HEK293 (cell line): Measurements from ENCODE around the gene UGT1A10.

Source experiments
- CTCF ChIA-PET: fragments of 350-600 bp; formaldehyde crosslinking; extraction: SDS; loops from one replicate; lab custom pipeline; 2021; ENCODE audit warnings: antibody characterized with exemption; lab: Yijun Ruan, JAX
- POLR2A ChIA-PET: fragments of 300-600 bp; formaldehyde crosslinking; extraction: SDS; loops from one replicate; lab custom pipeline; 2020; ENCODE audit warnings: antibody characterized with exemption, inconsistent platforms; lab: Yijun Ruan, JAX
- H3K27ac ChIP-seq: fragments of 200-500 bp; sonication (Bioruptor generic); 2 replicates; pipeline ENCODE4 v1.5.1; 2014; ENCODE audit warnings: low read depth, low read length, control low read depth, inconsistent platforms; ENCODE audit errors: extremely low read depth
- H3K36me3 ChIP-seq, 2 experiments: fragments of 200-500 bp in 1 of 2; sonication (Bioruptor generic) in 1 of 2; 1 replicate in 1 of 2; 2 replicates in 1 of 2; pipeline ENCODE4 v1.5.1; 2014 to 2017; ENCODE audit warnings: inconsistent platforms in 2 of 2, low read length in 2 of 2; ENCODE audit not compliant: control insufficient read depth in 2 of 2, insufficient read depth in 1 of 2
- H3K4me1 ChIP-seq: fragments of 200-500 bp; sonication (Bioruptor generic); 2 replicates; pipeline ENCODE4 v1.5.1; 2014; ENCODE audit warnings: mild to moderate bottlenecking, low read length, inconsistent platforms; ENCODE audit not compliant: control insufficient read depth, insufficient read depth
- H3K4me3 ChIP-seq: 2 replicates; pipeline ENCODE4 v1.5.1; 2011; ENCODE audit warnings: low read depth, mild to moderate bottlenecking, control low read depth, low read length, moderate library complexity
- H3K9me3 ChIP-seq: fragments of 200-500 bp; sonication (Bioruptor generic); 2 replicates; pipeline ENCODE4 v1.5.1; 2014; ENCODE audit warnings: low read depth, low read length, inconsistent platforms; ENCODE audit not compliant: control insufficient read depth, insufficient read depth
- BCL11A ChIP-seq: fragments of 450-650 bp; formaldehyde crosslinking; IDR thresholded peaks from 2 replicates; pipeline ENCODE4 v1.5.1; 2016; ENCODE audit warnings: low read depth, missing biosample characterization, missing genetic modification characterization
- TRIM28 ChIP-seq: IDR thresholded peaks from 2 replicates; pipeline ENCODE4 v1.6.1; 2011; ENCODE audit warnings: low read length, control low read depth, borderline replicate concordance
- YY2 ChIP-seq: fragments of 450-650 bp; formaldehyde crosslinking; IDR thresholded peaks from 2 replicates; pipeline ENCODE4 v1.5.1; 2016; ENCODE audit warnings: missing biosample characterization, missing genetic modification characterization
- ZBTB20 ChIP-seq: fragments of 450-650 bp; formaldehyde crosslinking; IDR thresholded peaks from 2 replicates; pipeline ENCODE4 v1.5.1; 2016; ENCODE audit warnings: missing biosample characterization, missing genetic modification characterization
- ZBTB7A ChIP-seq: fragments of 450-650 bp; formaldehyde crosslinking; IDR thresholded peaks from 2 replicates; pipeline ENCODE4 v1.5.1; 2016; ENCODE audit warnings: low read depth, missing biosample characterization, missing genetic modification characterization
- ZFHX2 ChIP-seq: fragments of 450-650 bp; formaldehyde crosslinking; conservative IDR thresholded peaks from 2 replicates; pipeline ENCODE4 v1.5.1; 2016; ENCODE audit warnings: missing biosample characterization, missing genetic modification characterization
- ZNF169 ChIP-seq: fragments of 450-650 bp; formaldehyde crosslinking; IDR thresholded peaks from 2 replicates; pipeline ENCODE4 v1.5.1; 2016; ENCODE audit warnings: missing biosample characterization, missing genetic modification characterization
- ZNF354C ChIP-seq: fragments of 450-650 bp; formaldehyde crosslinking; IDR thresholded peaks from 2 replicates; pipeline ENCODE4 v1.5.1; 2016; ENCODE audit warnings: missing biosample characterization, missing genetic modification characterization, low read depth, borderline replicate concordance
- ZNF558 ChIP-seq: fragments of 450-650 bp; formaldehyde crosslinking; IDR thresholded peaks from 2 replicates; pipeline ENCODE4 v1.5.1; 2016; ENCODE audit warnings: missing biosample characterization, missing genetic modification characterization
- ZNF560 ChIP-seq: fragments of 450-650 bp; formaldehyde crosslinking; IDR thresholded peaks from 2 replicates; pipeline ENCODE4 v1.5.1; 2017; ENCODE audit warnings: missing biosample characterization, missing genetic modification characterization, borderline replicate concordance
- ZNF561 ChIP-seq: fragments of 450-650 bp; IDR thresholded peaks from 2 replicates; pipeline ENCODE4 v1.5.1; 2018; ENCODE audit warnings: missing biosample characterization, missing genetic modification characterization, borderline replicate concordance
- ZNF660 ChIP-seq: fragments of 450-650 bp; IDR thresholded peaks from 2 replicates; pipeline ENCODE4 v1.5.1; 2018; ENCODE audit warnings: missing biosample characterization, mild to moderate bottlenecking, missing genetic modification characterization
- ZSCAN16 ChIP-seq: fragments of 450-650 bp; formaldehyde crosslinking; IDR thresholded peaks from 2 replicates; pipeline ENCODE4 v1.5.1; 2016; ENCODE audit warnings: missing biosample characterization, missing genetic modification characterization
- ZXDB ChIP-seq: fragments of 450-650 bp; formaldehyde crosslinking; IDR thresholded peaks from 2 replicates; pipeline ENCODE4 v1.5.1; 2016; ENCODE audit warnings: missing biosample characterization, missing genetic modification characterization
- TF ChIP-seq, protein P1 (sequence below): fragments of 450-650 bp; formaldehyde crosslinking; IDR thresholded peaks from 2 replicates; pipeline ENCODE4 v1.5.1; 2016; ENCODE audit warnings: missing biosample characterization, missing genetic modification characterization
- TF ChIP-seq, protein P2 (sequence below): fragments of 450-650 bp; formaldehyde crosslinking; IDR thresholded peaks from 2 replicates; pipeline ENCODE4 v1.5.1; 2016; ENCODE audit warnings: missing biosample characterization, missing genetic modification characterization, borderline replicate concordance
- TF ChIP-seq, protein P3 (sequence below): fragments of 450-650 bp; formaldehyde crosslinking; IDR thresholded peaks from 2 replicates; pipeline ENCODE4 v1.5.1; 2017; ENCODE audit warnings: missing biosample characterization, missing genetic modification characterization
- TF ChIP-seq, protein P4 (sequence below): fragments of 450-650 bp; formaldehyde crosslinking; IDR thresholded peaks from 2 replicates; pipeline ENCODE4 v1.5.1; 2016; ENCODE audit warnings: missing biosample characterization, missing genetic modification characterization, low read depth
- TF ChIP-seq, protein P5 (sequence below): IDR thresholded peaks from 2 replicates; pipeline ENCODE4 v1.6.1; 2011; ENCODE audit warnings: mild to moderate bottlenecking, low read depth, low read length, borderline replicate concordance
- TF ChIP-seq, protein P6 (sequence below): fragments of 450-650 bp; formaldehyde crosslinking; IDR thresholded peaks from 2 replicates; pipeline ENCODE4 v1.5.1; 2016; ENCODE audit warnings: missing biosample characterization, missing genetic modification characterization

The UGT1A10 gene

DNA sequence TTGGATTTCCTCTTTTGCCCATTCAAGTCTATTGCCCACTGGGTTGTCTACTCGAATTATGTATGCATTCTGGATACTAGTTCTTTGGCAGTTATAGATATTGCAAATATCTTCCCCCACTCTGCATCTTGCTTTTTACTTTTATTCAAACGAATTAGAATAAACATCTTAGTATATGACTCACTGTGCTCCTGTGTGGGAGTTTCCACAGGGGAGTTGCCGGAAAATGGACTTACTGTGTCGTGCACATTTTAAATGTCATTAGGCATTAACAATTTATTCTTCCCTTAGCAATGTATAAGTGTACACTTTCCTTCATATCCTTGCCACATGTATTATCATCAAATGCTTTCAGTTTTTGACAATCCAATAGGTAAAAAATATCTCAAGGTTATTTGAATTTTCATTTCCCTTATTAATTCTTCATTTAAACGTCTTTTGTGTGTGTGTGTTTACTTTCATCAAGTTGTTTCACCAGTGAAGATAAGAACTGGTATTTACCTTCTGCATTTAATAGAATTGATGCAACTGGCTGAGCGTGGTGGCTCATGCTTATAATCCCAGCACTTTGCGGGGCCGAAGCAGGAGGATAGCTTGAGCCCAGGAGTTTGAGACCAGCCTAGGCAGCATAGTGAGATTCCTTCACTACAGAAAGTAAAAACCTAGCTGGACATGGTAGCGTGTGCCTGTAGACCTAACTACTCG is 71.8 kb downstream of the UGT1A10 start:
- no peaks in the 10 kb centered on the region for H3K9me3 ChIP-seq
- CTCF ChIA-PET = interaction anchor here (0.7 to 1.0 kb wide), 2 partner anchors 155 to 442 kb away, joined by 3 read pairs; no protein-coding TSS in a partner anchor

DNA sequence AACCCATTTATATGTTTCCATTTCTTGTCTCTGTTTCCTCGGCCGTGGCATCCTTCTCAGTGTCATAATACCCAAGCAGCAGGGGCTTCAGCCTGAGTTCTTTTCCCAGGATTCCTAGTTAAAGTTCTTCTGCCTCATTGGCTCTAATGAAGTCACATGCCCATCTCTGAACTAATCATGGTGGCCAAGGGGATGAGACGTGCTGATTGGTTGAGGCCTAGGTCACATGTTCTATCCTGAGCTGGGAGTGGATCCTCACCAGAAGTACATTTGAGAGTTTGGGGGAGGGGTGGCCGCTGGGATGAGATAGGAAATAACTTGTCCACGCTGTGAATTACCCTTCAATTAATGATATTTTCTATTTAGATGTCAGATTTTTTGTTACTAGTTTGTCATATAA is 72.7 kb downstream of the UGT1A10 start:
- H3K4me3 ChIP-seq = no peak overlapping the region
- POLR2A ChIA-PET = no interaction called here
- no peaks in the 10 kb centered on the region for H3K36me3 ChIP-seq
- TF ChIP-seq ZNF169 (tag by site-specific recombination) = no peak
- no peak for TF ChIP-seq ZBTB7A (tag by site-specific recombination)
- TF ChIP-seq BCL11A (tag by site-specific recombination) = no peak
- TF ChIP-seq, protein P1, sequence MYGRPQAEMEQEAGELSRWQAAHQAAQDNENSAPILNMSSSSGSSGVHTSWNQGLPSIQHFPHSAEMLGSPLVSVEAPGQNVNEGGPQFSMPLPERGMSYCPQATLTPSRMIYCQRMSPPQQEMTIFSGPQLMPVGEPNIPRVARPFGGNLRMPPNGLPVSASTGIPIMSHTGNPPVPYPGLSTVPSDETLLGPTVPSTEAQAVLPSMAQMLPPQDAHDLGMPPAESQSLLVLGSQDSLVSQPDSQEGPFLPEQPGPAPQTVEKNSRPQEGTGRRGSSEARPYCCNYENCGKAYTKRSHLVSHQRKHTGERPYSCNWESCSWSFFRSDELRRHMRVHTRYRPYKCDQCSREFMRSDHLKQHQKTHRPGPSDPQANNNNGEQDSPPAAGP (tag by site-specific recombination) = no peak
- no peak for TF ChIP-seq ZFHX2 (tag by site-specific recombination)
- CTCF ChIA-PET = interaction anchor here (1.0 kb wide), 1 partner anchor 156 kb away, joined by 3 read pairs; no protein-coding TSS in a partner anchor
- no peaks in the 10 kb centered on the region for H3K4me1 ChIP-seq
- no peak overlapping the region for H3K27ac ChIP-seq
- H3K9me3 ChIP-seq = no peaks in the 10 kb centered on the region

More for the DNA sequence above, 71.8 kb downstream of the UGT1A10 start:
- Histone ChIP-seq H3K4me3 (no peak overlapping the region), H3K27ac (no peak overlapping the region), H3K36me3 (no peaks in the 10 kb centered on the region), H3K4me1 (no peaks in the 10 kb centered on the region)
- TF ChIP-seq, protein P2, sequence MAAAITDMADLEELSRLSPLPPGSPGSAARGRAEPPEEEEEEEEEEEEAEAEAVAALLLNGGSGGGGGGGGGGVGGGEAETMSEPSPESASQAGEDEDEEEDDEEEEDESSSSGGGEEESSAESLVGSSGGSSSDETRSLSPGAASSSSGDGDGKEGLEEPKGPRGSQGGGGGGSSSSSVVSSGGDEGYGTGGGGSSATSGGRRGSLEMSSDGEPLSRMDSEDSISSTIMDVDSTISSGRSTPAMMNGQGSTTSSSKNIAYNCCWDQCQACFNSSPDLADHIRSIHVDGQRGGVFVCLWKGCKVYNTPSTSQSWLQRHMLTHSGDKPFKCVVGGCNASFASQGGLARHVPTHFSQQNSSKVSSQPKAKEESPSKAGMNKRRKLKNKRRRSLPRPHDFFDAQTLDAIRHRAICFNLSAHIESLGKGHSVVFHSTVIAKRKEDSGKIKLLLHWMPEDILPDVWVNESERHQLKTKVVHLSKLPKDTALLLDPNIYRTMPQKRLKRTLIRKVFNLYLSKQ = no peak
- no peak for TF ChIP-seq YY2 (tag by site-specific recombination)
- TF ChIP-seq ZXDB (tag by site-specific recombination) = no peak
- TF ChIP-seq, protein P3, sequence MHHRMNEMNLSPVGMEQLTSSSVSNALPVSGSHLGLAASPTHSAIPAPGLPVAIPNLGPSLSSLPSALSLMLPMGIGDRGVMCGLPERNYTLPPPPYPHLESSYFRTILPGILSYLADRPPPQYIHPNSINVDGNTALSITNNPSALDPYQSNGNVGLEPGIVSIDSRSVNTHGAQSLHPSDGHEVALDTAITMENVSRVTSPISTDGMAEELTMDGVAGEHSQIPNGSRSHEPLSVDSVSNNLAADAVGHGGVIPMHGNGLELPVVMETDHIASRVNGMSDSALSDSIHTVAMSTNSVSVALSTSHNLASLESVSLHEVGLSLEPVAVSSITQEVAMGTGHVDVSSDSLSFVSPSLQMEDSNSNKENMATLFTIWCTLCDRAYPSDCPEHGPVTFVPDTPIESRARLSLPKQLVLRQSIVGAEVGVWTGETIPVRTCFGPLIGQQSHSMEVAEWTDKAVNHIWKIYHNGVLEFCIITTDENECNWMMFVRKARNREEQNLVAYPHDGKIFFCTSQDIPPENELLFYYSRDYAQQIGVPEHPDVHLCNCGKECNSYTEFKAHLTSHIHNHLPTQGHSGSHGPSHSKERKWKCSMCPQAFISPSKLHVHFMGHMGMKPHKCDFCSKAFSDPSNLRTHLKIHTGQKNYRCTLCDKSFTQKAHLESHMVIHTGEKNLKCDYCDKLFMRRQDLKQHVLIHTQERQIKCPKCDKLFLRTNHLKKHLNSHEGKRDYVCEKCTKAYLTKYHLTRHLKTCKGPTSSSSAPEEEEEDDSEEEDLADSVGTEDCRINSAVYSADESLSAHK = no peak
- TF ChIP-seq ZSCAN16 (tag by site-specific recombination) = no peak
- TF ChIP-seq, protein P4, sequence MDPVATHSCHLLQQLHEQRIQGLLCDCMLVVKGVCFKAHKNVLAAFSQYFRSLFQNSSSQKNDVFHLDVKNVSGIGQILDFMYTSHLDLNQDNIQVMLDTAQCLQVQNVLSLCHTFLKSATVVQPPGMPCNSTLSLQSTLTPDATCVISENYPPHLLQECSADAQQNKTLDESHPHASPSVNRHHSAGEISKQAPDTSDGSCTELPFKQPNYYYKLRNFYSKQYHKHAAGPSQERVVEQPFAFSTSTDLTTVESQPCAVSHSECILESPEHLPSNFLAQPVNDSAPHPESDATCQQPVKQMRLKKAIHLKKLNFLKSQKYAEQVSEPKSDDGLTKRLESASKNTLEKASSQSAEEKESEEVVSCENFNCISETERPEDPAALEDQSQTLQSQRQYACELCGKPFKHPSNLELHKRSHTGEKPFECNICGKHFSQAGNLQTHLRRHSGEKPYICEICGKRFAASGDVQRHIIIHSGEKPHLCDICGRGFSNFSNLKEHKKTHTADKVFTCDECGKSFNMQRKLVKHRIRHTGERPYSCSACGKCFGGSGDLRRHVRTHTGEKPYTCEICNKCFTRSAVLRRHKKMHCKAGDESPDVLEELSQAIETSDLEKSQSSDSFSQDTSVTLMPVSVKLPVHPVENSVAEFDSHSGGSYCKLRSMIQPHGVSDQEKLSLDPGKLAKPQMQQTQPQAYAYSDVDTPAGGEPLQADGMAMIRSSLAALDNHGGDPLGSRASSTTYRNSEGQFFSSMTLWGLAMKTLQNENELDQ (tag by site-specific recombination) = no peak
- TF ChIP-seq, protein P5, sequence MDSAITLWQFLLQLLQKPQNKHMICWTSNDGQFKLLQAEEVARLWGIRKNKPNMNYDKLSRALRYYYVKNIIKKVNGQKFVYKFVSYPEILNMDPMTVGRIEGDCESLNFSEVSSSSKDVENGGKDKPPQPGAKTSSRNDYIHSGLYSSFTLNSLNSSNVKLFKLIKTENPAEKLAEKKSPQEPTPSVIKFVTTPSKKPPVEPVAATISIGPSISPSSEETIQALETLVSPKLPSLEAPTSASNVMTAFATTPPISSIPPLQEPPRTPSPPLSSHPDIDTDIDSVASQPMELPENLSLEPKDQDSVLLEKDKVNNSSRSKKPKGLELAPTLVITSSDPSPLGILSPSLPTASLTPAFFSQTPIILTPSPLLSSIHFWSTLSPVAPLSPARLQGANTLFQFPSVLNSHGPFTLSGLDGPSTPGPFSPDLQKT = no peak
- no peak for TF ChIP-seq ZNF354C (tag by site-specific recombination)
- no peak for TF ChIP-seq ZBTB20 (tag by site-specific recombination)
- TF ChIP-seq, protein P6, sequence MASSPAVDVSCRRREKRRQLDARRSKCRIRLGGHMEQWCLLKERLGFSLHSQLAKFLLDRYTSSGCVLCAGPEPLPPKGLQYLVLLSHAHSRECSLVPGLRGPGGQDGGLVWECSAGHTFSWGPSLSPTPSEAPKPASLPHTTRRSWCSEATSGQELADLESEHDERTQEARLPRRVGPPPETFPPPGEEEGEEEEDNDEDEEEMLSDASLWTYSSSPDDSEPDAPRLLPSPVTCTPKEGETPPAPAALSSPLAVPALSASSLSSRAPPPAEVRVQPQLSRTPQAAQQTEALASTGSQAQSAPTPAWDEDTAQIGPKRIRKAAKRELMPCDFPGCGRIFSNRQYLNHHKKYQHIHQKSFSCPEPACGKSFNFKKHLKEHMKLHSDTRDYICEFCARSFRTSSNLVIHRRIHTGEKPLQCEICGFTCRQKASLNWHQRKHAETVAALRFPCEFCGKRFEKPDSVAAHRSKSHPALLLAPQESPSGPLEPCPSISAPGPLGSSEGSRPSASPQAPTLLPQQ (tag by site-specific recombination) = no peak
- TF ChIP-seq ZNF169 (tag by site-specific recombination) = no peak
- no peak for TF ChIP-seq ZNF558 (tag by site-specific recombination)
- no peak for TF ChIP-seq ZNF560
- no peak for TF ChIP-seq ZNF660 (tag by site-specific recombination)
- no peak for TF ChIP-seq ZNF561
- no peak for TF ChIP-seq TRIM28
- POLR2A ChIA-PET = no interaction called here
